Endothelial cell of hepatic sinusoid (primary cell): ENCODE data around the gene PCDHGB6.
"Not testable (repeated sequence)": the region's sequence is repeated elsewhere in the genome, so short reads cannot be mapped to it uniquely, and the experiment has no call there.

Source experiments
- in situ Hi-C: cut with HindIII; loops from 2 replicates; pipeline ENCODE4 v1.10.0; 2017; ENCODE audit warnings: low sequenced_read_pairs

Gene PCDHGB6

GRCh38 chr5:141388661-141389060, 19.2 kb upstream of the PCDHGB6 start:
- in situ Hi-C loops, result no loop called here

GRCh38 chr5:141389153-141390042, 18.4 kb upstream of the PCDHGB6 start:
- in situ Hi-C loops, result loop anchor here (5.0 kb wide), 1 partner anchor 62 kb away; no protein-coding TSS in a partner anchor

GRCh38 chr5:141392429-141393198, 15.2 kb upstream of the PCDHGB6 start, which contains the start of gene PCDHGA8:
Gene PCDHGA8, plus strand, starts transcription at chr5:141392633. Its CDS starts 181 bp downstream, at chr5:141392814.
- in situ Hi-C loops, result loop anchor here (5.0 kb wide), 1 partner anchor 65 kb away; no protein-coding TSS in a partner anchor

GRCh38 chr5:141393267-141393666, 14.6 kb upstream of the PCDHGB6 start:
- in situ Hi-C loops, result loop anchor here (5.0 kb wide), 1 partner anchor 66 kb away; no protein-coding TSS in a partner anchor

GRCh38 chr5:141394401-141395187, 13.2 kb upstream of the PCDHGB6 start:
- in situ Hi-C loops, result loop anchor here (5.0 kb wide), 1 partner anchor 67 kb away; no protein-coding TSS in a partner anchor

- in situ Hi-C loops, result not testable (repeated sequence)
These were observed 9.9 kb upstream of the PCDHGB6 start, which contains the start of gene PCDHGB5 for GRCh38 chr5:141397756-141398551. Gene PCDHGB5, plus strand, starts transcription at chr5:141397947. Its CDS starts 181 bp downstream, at chr5:141398128.

- in situ Hi-C loops, result no loop called here
These were observed 9.2 kb upstream of the PCDHGB6 start for GRCh38 chr5:141398608-141399007.

- in situ Hi-C loops, result no loop called here
These were observed 8.1 kb upstream of the PCDHGB6 start for GRCh38 chr5:141399555-141400258.

GRCh38 chr5:141402553-141403243, 5.1 kb upstream of the PCDHGB6 start, which contains the start of gene PCDHGA9:
Gene PCDHGA9, plus strand, starts transcription at chr5:141402778. Its CDS starts 175 bp downstream, at chr5:141402953.
- in situ Hi-C loops, result no loop called here

GRCh38 chr5:141403387-141403786, 4.4 kb upstream of the PCDHGB6 start:
- in situ Hi-C loops, result no loop called here

- in situ Hi-C loops, result loop anchor here (5.0 kb wide), 1 partner anchor 33 kb away; no protein-coding TSS in a partner anchor
These were observed 1.9 kb downstream of the PCDHGB6 start for GRCh38 chr5:141409598-141410306.

- in situ Hi-C loops, result no loop called here
These were observed 3.8 kb downstream of the PCDHGB6 start for GRCh38 chr5:141411575-141411974.

GRCh38 chr5:141412854-141413539, 5.2 kb downstream of the PCDHGB6 start, which contains the start of gene PCDHGA10:
Gene PCDHGA10, plus strand, starts transcription at chr5:141412987. Its CDS starts 189 bp downstream, at chr5:141413176.
- in situ Hi-C loops, result no loop called here

- in situ Hi-C loops, result no loop called here
These were observed 5.8 kb downstream of the PCDHGB6 start for GRCh38 chr5:141413540-141414069.

GRCh38 chr5:141414548-141415274, 6.9 kb downstream of the PCDHGB6 start:
- in situ Hi-C loops, result not testable (repeated sequence)

- in situ Hi-C loops, result not testable (repeated sequence)
These were observed 7.4 kb downstream of the PCDHGB6 start for GRCh38 chr5:141415275-141415618.
